GM04504 (cell line): ENCODE results near the gene LRFN3.
"Not testable (repeated sequence)": the region's sequence is repeated elsewhere in the genome, so short reads cannot be mapped to it uniquely, and the experiment has no call there.

Experiments
- DNase-seq: peaks from one replicate; pipeline ENCODE4 v3.0.0-alpha.2; 2012; ENCODE audit warnings: low read depth

Gene LRFN3

GRCh38 chr19:35977446-35978222, 41.5 kb downstream of the LRFN3 start:
- no peak for DNase-seq

GRCh38 chr19:35978271-35978670, 42.1 kb downstream of the LRFN3 start:
- no peak for DNase-seq

- no peak for DNase-seq
These were observed 42.7 kb downstream of the LRFN3 start for GRCh38 chr19:35978832-35979365.

DNA sequence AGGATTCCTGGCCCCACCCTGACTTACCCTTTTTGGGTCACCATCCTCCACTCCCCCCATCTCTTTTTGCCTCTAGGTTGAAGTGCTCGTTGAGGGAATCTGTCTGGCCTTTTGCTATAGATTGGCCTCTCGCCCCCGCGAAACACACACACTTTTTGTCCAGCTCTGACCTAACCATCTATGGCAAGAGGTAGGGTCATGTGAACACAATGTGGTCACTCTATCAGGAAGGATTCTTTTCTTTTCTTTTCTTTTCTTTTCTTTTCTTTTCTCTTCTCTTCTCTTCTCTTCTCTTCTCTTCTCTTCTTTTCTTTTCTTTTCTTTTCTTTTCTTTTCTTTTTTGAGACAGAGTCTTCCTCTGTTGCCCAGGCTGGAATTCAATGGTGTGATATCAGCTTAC, 44.8 kb downstream of the LRFN3 start:
- not testable (repeated sequence) for DNase-seq

DNA sequence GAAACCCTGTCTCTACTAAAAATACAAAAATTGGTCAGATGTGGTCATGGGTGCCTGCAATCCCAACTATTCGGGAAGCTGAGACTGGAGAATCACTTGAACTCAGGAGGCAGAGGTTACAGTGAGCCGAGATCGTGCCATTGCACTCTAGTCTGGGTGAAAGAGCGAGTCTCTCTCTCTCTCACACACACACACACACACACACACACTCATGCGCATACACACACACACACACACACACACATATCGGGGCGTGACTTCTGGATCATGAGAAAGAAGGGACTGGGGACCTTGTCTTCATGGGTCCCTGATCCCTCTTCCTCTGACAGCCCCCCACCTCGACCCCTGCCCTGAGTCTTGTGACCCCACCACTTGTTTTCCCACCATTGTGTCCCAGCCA, 47.0 kb downstream of the LRFN3 start:
- no peak for DNase-seq

DNA sequence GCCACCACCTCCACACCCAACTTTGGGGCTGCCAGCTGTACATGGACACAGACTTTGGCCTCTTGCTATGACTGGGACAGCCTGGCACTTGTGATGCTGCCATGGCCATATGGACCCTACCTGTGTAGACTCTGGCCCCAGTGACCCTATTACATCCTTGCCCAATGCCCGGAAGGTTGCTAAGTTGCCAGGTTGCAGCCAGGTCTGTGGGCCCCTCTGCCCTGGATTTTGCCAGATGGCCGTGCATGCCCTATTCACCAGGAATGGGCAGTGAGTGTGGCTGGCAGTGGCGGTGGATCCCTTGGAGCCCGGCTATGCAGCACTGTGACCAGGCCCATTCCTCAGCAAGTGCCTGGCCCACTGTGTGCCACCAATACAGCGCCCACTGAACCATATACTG, 49.9 kb downstream of the LRFN3 start:
- no peak for DNase-seq

- DNase-seq: no peak
These were observed 50.7 kb downstream of the LRFN3 start for GRCh38 chr19:35986664-35987570.

DNA sequence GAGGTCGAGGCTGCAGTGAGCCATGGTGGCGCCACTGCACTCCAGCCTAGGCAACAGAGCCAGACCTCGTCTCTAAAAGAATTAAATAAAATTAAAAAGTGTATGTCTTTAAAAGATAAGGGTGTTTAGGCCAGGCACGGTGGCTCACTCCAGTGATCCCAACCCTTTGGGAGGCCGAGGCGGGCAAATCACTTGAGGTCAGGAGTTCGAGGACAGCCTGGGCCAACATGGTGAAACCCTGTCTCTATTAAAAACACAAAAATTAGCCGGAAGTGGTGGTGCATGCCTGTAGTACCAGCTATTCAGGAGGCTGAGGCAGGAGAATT, 51.4 kb downstream of the LRFN3 start:
- DNase-seq: no peak

- no peak for DNase-seq
These were observed 52.6 kb downstream of the LRFN3 start for GRCh38 chr19:35988824-35989223.

DNA sequence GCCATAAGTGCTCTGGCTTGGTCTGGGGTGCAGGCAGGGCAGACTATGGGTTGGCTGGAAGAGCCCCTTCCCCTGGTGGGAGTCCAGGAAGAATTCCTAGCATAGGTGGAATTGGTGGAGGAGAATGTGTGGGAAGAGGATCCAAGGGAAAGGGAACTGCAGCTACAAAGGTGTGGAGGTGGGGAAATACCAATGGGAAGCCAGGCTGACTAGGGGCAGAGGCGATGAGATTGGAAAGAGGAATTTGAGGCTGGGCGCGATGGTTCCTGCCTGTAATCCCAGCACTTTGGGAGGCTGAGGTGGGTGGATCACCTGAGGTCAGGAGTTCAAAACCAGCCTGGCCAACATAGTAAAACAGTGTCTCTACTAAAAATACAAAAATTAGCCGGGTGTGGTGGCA, 54.0 kb downstream of the LRFN3 start:
- no peak for DNase-seq

GRCh38 chr19:35990771-35991730, 54.9 kb downstream of the LRFN3 start:
- DNase-seq: no peak

- DNase-seq: no peak
These were observed 55.7 kb downstream of the LRFN3 start for GRCh38 chr19:35991731-35992450.

- no peak for DNase-seq
These were observed 57.0 kb downstream of the LRFN3 start for GRCh38 chr19:35992907-35993765.

GRCh38 chr19:35993923-35994598, 57.9 kb downstream of the LRFN3 start:
- no peak for DNase-seq
